DMS114 treated with DMSO at 0.1 percent for 48 hours (cell line): Measurements from ENCODE around the gene SOX9.
"Not testable (repeated sequence)": the region's sequence is repeated elsewhere in the genome, so short reads cannot be mapped to it uniquely, and the experiment has no call there.

ENCODE experiments used
- DNase-seq: peaks from one replicate; lab custom pipeline; 2025; ENCODE audit not compliant: unreplicated experiment; lab: John Stamatoyannopoulos, UW

Gene SOX9

DNA sequence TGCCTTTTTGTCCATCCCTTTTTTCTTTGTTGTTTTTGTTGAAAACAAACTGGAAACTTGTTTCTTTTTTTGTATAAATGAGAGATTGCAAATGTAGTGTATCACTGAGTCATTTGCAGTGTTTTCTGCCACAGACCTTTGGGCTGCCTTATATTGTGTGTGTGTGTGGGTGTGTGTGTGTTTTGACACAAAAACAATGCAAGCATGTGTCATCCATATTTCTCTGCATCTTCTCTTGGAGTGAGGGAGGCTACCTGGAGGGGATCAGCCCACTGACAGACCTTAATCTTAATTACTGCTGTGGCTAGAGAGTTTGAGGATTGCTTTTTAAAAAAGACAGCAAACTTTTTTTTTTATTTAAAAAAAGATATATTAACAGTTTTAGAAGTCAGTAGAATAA lies 4.9 kb downstream of the SOX9 start:
- no peak for DNase-seq

DNA sequence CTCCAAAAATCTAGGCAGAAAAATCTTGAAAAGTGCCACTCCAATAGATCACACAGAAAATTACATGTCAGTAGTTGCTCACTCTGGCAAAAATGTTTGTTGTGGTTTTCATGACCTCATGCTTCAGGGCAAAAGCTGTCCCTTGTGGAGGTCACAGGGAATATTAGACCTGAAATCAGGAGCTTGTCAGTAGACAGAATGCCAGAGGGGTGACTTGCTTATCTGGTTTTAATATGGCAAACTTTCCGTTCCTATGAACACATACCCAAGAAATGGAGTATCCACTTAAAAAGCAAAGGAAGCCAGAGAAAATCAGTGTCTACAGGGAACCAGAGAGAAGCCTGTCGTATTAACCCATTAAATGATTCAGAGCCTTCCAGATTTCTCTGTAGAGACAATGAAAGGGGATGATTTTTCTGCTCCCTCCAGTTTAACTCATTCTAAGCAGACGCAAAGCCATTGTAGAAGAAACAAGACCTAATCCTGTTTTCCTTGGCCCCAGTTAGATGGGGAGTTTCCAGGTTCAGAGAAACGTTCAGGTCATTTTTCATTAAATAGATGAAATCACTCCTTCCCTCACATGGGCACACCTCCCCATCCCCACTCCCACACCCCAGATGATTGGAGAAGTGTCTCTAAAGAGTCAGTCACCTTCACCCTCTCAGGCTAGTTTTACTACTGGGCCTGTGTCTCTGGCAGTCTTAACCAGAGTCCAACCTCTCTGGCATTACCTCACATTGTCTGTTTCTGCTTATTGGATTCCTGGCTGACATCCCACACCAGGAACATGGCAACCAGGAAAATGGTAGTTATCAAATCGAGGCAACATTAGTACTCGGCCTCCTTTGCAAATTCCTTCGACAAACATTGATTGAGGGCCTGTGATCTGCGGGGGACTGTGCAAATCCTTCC lies 6.0 kb downstream of the SOX9 start:
- no peak for DNase-seq

DNA sequence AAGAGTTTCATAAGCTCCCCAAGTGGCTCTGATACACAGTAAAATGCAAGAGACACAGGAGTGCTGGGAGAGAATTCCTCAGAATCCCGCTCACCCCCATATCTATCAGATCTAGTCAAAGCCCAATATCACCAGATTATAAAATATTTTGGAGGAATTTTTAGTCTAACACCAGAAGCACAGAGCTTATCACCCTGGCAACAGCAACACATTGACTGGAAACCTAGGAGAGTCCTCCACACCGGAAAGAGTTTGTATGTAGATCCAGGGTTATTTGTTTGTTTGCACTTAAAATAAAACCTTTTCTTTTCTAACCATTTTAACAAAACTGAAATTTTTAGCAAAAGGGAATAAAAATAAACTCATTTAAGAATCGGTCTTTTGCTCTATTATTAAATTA lies 7.2 kb downstream of the SOX9 start:
- DNase-seq: no peak

DNA sequence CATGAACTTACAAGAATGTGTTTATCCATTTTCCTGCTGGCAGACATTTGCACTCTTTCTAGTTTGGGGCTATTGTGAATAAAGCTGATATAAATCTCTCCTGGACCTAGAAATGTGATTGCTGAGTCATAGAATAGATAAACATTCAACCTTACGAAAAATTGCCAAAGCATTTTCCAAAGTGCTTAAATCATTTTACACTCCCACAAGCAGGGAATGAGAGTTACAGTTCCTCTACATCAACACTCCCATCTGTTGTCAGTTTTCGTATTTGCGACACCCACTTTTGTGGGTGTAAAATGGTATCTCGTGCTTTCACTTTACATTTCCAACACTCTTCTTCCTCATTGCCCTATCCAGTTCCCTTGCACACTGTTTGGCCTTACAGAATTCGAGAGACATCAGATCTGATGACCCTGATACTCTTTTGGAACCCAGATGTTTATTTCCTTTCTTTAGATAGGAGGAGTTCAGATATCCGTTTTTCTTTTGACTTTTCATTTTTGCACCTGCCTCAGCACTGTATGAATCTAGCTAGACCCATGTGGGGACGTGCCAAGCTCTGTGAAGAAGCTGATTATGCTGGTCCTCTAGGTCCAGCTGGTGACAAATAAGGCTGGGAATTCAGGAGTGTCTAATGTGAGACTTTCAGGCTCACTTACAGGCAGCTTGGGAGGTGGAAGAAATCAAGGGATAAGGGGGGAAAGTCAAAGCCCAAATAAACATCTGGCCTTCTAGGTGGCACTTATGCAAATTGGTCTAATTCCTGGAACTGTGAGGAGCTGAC lies 14.0 kb downstream of the SOX9 start:
- no peak for DNase-seq

DNA sequence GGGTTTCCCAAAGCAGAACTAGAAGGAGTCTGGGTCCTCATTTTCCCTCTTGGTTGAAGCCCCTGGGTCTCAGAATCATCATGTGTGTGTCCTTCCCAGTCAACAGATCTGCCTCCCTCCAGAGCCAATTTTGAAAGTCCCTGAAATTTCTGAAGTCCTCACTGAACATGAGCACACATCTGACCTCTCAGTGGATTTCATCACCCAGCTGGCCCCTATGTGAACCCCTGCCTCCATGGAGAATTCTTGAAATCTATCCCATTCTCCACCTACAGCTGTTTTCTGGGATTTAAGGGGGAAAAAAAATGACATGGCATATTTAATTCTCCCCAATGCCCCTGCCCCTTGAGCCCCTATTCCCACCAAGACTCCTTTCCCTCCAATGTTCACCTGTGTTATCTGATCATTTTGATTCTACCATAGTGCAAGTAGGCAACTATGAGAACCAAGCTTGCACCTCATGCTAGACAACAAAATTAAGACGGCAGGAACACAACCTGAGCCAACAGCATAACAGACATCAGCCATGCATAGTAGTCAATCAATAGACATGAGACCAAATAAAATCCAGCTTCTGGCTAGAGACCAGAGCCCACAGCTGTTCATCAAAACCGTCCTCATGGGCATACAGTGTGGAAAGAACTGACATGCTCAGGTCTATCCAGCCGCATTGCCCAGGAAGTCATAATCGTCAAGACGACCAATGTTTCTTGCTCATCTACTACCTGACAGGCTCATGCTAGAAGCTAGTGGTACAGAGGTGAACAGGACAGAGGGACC lies 14.9 kb downstream of the SOX9 start:
- no peak for DNase-seq

DNA sequence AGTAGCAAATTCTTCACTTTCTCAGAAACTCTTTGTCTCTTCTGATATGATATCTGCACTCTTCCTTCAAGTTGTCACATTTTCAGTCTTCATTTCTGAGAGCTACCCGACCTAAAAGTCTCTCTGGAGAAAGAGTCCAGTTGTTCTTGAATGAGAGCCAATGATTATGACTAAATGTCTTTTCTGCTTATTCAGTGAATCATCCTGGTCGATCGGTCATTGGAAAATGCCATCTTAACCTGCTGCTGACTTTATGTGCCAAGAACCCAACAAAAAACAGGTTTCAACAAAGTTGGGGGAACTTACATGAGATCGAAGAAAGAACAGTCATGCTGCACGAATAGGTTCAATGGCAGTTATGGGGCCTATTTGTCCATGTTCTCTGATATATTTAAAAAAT lies 15.9 kb downstream of the SOX9 start:
- no peak for DNase-seq

DNA sequence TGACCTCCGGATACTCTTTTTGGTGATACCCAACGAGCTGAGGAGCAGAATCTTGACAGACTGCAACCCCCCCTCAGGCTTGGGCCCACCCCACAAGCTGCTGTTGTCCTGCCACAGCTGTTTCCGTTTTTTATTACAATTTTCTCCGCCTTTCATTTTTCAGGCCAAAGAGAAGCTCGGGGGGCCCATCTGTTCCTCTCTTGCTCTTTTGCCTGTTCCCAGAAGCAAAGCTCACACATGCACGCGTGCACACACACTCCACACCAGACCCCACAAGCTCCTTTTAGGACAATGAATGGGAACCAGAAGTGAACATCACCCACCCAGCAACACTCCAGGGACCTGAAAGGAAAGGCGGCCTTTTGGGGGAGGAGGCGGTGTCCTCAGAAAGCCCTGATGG lies 16.3 kb downstream of the SOX9 start:
- no peak for DNase-seq

DNA sequence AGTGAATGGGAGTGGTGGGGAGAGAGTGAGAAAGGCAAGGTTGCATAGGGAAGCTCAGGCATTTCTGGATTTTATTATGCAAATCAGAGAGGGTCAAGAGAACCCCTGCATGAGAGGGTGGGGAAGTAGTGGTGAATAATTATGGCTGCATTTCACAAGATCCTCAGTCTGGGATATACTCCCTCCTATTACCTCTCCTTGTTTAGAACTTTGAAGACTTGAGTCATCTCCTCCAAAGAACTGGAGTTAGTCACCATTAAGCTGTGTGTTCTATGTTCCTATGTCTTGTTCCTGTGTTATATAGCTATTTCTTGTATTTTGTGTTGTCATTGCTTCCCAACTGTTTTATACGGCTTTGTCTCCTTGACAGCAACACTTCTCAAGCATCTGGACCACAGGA lies 18.4 kb downstream of the SOX9 start:
- no peak for DNase-seq

DNA sequence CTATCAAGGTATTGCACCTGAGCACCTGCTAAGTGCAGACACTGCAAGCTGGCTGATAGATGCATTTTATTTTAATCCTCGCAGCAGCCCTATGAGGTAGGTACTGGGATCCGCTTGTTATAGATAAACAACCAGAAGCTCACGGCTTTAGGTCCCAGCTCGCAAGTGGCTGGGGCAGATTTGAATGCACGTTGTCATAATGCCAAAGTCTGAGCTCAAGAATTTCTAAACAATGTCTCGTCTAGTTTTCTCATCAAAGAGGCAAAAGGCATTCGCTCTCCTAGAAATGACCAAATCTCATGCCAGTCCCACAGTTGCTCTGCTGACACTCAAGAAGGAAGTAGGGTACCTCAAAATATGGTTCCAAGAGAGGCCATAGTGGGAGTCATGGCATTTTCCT lies 20.5 kb downstream of the SOX9 start:
- DNase-seq: no peak

DNA sequence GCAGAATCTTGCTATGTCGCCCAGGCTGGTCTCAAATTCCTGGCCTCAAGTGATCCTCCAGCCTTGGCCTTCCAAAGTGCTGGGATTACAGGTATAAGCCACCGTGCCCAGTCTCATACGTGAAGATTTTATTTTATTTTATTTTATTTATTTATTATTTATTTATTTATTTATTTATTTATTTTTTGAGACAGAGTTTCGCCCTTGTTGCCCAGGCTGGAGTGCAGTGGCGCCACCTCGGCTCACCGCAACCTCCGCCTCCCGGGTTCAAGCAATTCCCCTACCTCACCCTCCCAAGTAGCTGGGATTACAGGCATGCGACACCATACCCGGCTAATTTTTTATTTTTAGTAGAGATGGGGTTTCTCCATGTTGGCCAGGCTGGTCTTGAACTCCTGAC lies 21.3 kb downstream of the SOX9 start:
- DNase-seq: not testable (repeated sequence)

DNA sequence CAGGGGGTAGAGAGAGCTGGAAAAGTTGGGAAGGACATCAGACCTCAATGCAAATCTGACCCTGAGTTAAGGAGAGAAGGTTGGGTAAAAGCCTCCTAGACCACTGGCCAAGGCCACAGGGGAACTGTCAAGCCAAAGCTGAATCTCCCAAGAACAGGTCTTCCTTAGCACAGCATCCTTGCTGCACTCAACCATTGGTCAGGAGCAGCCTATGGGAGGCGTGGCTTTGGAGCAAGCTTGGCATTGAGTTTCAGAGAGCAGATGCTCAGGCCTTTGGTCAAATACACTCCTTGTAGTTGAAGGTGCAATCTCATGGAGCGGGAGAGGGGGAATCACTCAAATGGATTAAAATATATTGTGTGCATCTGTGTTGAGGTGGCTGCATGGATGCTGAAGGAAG lies 21.8 kb downstream of the SOX9 start:
- no peak for DNase-seq

DNA sequence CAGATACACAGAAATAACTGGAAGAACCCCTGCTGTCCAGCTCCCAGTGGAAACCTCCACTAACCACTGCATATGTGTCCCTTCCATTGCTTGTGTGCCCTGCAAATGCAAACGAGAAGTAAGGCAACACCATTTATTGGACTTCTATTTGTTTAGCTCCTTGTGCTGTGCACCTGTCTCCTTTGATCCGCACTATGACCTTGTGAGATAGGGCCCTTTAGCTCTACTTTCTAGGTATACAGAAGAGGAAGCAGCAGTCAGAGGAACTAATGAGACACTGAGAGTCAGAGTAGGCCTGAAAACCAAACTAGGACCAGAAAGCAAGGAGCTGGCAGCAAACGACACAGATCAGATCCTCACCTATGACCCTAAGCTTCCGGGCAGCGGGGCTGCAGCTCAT lies 22.4 kb downstream of the SOX9 start:
- DNase-seq: no peak

DNA sequence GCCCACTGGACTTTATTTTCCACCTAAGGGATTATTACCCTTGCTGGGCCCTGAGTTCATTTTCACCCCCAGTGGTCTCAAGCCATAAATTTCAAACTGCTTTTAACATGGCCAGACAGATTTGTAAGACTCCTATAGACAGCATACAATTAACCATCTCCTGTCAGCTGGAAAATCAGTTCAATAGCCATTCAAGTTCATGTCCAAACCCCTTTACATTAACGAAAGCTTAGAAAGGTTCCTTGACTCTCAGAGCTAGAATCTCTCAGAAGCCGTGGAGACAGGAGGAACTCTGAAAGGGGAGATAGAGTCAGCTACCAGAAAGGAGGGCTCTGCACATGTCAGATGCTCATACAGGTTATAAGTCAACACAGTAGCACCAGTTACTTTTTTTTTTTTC lies 23.3 kb downstream of the SOX9 start:
- DNase-seq: no peak

DNA sequence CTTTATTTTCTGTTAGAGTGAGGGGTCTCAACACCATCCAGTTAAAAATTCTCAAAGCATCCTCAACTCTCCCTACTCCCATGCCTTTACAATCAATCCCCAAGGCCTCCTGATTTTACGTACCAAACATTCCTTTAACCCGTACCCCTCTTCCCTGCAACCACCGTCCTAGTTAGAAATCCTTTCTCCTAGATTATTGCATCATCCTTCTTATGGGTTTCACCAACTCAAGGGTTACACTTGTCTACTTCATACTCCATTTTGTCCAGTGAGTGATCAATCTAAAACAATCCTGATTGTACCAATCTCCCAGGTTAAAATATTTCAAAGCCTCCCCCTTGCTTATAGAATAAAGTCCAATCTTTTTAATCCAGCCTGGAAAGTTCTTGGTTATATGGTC lies 24.7 kb downstream of the SOX9 start:
- DNase-seq: no peak

DNA sequence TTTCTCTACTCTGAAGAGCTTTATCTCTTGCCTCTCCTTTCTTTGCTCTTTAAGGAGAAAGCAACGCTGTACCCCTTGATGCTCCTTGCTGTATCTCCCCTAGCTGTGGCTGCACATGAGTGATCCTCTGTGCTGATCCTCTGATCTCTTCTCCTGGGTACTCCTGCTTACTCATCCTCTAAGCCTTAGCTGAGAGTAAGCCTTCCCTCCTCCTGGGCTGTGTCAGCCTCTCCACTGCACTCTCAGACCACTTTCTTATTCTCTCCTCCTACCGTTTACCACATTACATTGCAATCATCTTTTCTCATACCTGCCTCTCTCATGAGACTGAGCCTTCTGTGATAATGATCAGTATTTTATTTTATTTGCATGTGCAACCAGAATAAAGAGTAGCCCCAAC lies 25.1 kb downstream of the SOX9 start:
- DNase-seq: no peak

DNA sequence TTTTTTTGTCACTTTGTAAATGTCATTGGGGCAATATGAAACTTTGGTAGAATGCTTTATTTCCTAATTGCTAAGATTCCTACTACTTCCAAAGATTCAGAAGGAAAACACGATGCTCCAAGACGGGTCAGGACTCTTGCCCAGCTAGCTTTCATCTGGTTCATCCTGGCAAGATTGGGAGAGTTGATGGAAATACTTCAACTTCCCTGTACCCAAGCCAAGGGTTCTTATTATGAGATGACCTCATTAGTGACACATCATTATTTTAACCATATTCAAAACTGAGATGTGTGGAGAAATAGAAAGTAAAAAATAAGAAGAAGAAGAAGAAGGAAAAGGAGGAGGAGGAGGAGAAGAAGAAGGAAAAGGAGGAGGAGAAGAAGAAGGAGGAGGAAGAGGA lies 25.6 kb downstream of the SOX9 start:
- DNase-seq: no peak

DNA sequence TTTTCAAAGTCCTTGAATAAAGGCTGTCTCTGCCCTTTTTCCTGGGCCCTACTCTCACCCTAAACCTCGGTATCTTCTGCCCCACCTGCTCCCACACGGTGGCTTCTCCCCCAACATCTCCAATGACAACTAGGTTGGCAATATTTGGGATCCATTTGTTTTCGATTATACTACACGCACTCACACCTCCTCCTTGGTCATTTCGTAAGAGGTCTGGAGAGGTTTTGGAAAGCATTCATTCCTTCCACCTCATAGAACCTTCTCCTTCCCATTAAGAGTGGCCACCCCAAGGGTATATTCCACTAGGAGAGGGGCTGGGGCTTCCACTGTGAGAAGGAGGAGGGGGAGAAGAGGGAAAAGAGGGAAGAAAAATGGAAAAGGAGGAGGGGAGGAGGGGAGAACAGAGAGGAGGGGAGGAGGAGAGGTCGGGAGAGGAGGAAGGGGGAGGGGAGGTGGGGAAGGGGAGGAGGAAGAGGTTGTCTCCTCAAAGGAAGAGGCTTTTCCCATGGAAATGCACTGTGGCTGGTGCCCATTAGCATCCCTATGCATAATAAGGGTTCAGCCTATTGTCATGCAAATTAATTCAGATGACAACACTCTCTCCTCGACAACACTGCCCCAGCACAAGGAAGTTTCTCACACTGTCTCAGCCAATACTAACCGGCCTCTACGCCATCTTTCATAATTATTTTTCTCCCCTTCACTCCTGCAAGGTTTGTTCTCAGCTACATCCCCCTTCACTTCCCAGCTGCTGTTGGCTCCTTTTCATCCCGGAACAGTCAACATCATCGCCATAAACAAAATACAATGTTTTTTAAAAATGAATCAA lies 30.0 kb downstream of the SOX9 start:
- no peak for DNase-seq

DNA sequence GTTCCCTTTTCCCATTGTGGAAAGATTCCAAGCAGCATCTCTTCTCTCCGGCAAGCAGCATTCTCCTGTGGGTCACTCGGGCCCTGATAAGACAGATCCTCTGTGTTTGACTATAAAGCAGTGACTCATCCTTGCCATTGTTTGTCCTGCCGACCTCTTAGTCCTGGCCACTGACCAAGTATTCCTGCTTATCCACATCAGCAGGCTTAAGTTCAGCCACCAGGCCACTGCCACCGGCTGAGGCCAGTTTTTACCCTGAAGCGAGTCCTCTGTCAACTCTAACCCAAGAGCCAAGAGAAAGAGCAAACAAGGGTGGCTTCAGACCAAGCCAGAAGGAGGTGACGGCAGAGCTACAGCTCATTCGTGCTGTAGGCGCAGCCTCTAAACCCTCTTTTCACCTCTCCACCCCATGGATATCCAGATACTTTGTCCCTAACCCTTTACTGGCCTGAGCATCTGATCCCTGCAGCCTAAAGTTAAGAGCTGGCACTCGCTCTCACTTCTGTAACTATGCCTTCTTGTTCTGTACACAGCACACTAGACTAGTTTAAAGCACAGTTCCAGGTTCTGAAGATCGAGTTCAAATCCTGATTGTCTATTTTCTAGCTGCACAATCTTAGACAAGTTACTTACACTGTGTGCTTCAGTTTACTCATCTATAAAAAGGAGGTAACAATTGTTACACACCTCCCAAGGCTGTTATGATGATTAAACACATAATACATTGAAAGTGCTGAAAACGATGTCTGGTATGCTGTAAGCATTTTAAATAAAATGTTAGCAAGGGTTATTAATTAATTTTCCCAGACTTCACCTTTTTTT lies 31.0 kb downstream of the SOX9 start:
- no peak for DNase-seq

DNA sequence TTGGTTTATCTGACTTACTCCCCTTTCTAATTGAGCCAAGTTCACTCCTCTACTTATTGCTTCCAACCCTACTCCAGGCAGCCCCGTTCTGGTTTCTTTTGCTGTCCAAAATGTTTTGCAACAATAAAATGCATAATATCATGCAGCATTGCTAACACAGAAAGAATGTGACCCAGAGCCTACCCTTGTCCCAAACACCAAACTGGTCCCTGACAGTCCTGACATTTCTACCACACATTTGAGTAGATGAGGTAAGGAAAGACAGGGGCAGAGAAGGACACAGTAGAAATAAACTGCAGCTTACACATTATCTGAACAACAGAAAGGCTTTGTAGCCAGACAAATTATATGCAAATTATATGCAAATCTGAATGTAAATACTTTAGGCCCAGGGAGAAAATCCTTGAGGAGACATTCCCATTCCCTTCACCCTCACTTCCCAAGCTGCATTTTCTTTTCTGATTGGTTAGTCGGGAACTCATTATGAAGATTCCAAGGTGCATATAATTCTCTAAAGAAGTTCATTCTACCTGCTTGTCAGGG lies 31.6 kb downstream of the SOX9 start:
- no peak for DNase-seq
